Fibroblast of upper back skin (primary cell): Measurements from ENCODE around the gene MTSS2.
"Not testable (repeated sequence)": the region's sequence is repeated elsewhere in the genome, so short reads cannot be mapped to it uniquely, and the experiment has no call there.

Source experiments
- DNase-seq: peaks from one replicate; pipeline ENCODE4 v3.0.0-alpha.2; 2013

MTSS2 gene

GRCh38 chr16:70649300-70649699, 36.6 kb downstream of the MTSS2 start:
- DNase-seq: no peak

GRCh38 chr16:70648606-70649005, 37.2 kb downstream of the MTSS2 start:
- DNase-seq: no peak

GRCh38 chr16:70647441-70648359, 38.2 kb downstream of the MTSS2 start:
- no peak for DNase-seq

- no peak for DNase-seq
These were observed 39.3 kb downstream of the MTSS2 start, which contains the start of gene IL34 for GRCh38 chr16:70646260-70647241. Gene IL34, plus strand, starts transcription at chr16:70646559. Its CDS starts 389 bp downstream, at chr16:70646948.

- DNase-seq: no peak
These were observed 40.9 kb downstream of the MTSS2 start for GRCh38 chr16:70644763-70645597.

GRCh38 chr16:70643264-70643663, 42.6 kb downstream of the MTSS2 start:
- not testable (repeated sequence) for DNase-seq

GRCh38 chr16:70642633-70643032, 43.2 kb downstream of the MTSS2 start:
- no peak for DNase-seq

GRCh38 chr16:70638814-70639792, 46.8 kb downstream of the MTSS2 start:
- DNase-seq: peak; percentile 50
